ENCODE data around the gene PRDM10.
A peak's percentile ranks its signal among the peaks of the same experiment; 100 is the strongest.
"Not testable (repeated sequence)": the region's sequence is repeated elsewhere in the genome, so short reads cannot be mapped to it uniquely, and the experiment has no call there.

PRDM10 gene, protein sequence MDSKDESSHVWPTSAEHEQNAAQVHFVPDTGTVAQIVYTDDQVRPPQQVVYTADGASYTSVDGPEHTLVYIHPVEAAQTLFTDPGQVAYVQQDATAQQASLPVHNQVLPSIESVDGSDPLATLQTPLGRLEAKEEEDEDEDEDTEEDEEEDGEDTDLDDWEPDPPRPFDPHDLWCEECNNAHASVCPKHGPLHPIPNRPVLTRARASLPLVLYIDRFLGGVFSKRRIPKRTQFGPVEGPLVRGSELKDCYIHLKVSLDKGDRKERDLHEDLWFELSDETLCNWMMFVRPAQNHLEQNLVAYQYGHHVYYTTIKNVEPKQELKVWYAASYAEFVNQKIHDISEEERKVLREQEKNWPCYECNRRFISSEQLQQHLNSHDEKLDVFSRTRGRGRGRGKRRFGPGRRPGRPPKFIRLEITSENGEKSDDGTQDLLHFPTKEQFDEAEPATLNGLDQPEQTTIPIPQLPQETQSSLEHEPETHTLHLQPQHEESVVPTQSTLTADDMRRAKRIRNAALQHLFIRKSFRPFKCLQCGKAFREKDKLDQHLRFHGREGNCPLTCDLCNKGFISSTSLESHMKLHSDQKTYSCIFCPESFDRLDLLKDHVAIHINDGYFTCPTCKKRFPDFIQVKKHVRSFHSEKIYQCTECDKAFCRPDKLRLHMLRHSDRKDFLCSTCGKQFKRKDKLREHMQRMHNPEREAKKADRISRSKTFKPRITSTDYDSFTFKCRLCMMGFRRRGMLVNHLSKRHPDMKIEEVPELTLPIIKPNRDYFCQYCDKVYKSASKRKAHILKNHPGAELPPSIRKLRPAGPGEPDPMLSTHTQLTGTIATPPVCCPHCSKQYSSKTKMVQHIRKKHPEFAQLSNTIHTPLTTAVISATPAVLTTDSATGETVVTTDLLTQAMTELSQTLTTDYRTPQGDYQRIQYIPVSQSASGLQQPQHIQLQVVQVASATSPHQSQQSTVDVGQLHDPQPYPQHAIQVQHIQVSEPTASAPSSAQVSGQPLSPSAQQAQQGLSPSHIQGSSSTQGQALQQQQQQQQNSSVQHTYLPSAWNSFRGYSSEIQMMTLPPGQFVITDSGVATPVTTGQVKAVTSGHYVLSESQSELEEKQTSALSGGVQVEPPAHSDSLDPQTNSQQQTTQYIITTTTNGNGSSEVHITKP

DNA sequence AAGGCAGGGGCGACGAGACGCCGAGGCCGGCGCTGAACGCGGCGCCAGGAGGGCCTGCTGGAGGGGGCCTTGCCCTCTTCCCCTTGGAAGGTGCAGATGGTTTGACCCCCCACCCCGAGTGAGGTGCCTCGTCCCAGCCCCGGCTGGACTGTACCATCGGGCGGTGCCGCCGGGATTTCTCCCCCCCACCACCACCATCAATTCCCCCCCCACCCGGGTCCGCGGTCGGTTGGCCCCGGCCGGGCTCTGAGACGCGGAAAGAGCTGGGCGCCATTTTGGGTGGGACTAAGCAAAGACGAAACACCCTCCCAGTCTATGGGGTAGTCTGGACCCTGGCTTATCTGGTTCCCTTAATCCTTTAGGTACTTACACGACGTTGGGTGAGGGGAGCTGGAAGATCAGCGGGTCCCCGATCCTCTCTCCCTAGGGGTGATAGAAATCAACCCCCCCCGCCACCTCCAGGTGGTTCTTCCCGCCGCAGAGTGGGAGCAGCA, at the start of gene PRDM10:
Gene PRDM10, minus strand, starts transcription at position 484 of the 494 bp plus-strand sequence. CDS start 41,871 bp downstream, outside the sequence.
- peak; percentile 92 for DNase-seq

DNA sequence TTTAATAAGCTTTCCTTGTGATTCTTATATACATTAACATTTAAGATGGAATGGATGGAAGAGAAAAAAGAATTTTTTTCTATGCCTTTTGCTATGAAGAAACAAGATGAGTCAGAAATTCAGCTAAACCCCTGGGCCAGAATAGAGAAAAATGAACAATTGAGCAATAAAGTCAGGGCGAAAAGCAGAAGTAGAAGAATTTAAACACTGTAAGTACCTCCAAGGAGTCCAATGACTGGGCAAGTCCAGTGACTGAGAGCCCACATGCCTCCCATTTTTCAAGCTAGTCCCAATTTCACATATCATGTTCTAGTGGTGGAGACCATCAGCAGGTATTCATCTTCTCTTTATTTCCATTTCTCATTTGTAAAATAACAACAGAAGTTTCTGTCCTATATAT, 48.4 kb upstream of the PRDM10 start:
- no peak for DNase-seq

DNA sequence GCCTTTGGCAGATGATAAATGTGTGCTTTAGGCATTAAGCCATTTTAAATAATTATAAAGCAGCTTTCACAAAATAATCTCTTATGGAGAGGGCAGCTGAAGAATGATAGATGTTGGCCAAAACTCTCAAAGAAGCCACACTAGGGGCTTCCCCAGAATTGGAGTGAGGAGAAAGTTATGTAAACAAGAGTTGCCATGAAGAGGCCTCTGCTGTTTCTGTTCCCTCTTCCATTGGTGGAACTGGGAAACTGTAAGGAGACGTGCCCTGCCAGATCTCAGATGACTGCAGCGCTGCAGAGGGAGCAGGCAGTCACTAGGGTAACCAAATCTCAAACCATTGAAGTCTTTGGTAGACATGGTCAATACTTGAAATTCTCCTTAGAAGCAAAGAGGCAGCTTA, 47.6 kb upstream of the PRDM10 start:
- DNase-seq: no peak

DNA sequence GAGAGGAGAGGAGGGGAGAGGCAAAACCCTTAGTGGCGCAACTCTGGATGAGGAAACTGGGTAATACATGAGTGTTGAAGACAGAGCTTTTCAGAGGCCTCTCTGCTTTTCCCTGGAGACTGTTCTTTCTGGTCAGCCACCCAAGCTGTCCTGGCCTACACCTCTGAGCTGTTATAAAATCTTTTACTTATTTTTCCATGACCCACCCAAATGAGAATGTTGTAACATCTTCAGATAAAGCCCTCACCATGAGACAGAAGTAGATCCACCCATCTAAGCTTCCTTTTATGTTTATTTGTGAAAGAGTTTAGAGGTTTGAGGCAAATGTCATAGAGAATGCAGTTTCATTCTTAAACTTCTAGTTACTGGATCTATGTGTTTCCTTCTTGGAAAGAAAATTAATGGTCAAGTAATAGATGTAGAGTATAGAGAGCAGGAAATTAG, 46.7 kb upstream of the PRDM10 start:
- no peak for DNase-seq

DNA sequence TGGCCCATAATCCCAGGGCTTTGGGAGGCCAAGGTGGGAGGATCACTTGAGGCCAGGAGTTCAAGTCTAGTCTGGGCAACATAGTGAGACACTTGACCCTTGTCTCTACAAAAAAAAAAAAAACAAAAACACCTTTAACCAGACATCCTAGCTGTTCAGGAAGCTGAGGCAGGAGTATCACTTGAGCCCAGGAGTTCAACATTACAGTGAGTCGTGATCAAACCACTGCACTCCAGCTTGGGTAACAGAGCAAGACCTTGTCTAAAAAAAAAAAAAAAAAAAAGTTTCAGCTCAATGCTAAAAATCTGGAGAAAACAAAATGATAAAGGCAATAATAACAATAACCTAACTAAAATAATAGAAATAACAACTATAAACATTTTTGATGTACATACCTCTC, 44.5 kb upstream of the PRDM10 start:
- no peak for DNase-seq

DNA sequence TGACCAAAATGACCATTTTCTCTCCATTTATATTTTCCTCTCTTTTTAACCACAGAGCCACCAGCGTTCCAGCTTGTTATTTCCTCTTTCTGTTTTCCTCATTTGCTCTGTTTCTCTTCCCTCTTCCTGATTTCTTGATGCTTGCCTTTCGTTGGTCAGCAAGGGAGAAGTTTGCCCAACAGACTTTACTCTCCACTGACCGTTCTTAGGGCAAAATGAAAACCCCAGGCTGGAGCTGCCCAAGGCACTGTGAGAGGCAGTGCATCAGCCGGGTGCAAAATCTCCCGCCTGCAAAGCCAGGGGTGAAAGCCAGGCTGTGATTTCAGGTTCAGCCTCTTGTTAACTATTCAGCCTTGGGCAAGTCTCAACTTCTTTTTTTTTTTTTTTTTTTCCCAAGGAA, 40.9 kb upstream of the PRDM10 start:
- DNase-seq: no peak

DNA sequence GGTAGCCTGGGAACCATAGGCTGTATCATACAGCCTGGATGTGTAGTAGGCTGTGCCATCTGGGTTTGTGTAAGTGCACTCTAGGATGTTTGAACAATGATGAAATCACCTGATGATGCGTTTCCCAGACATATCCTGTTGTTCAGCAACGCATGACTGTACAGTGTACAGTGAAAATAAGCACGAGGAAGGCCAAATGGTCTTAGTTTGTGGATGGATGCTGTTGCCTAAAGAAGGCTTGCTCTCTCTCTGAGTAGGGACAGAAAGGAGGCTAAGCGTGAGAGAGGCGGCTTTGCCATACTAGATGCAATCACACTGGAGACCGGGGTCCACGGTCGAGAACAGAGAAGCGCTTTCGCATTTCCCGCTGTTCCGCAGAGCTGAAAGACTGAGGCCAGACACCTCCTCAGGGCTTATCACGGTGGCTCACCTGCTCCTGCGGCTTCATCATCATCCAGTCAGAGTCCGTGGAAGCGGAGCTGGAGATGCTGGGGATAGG, 39.5 kb upstream of the PRDM10 start:
- no peak for DNase-seq

DNA sequence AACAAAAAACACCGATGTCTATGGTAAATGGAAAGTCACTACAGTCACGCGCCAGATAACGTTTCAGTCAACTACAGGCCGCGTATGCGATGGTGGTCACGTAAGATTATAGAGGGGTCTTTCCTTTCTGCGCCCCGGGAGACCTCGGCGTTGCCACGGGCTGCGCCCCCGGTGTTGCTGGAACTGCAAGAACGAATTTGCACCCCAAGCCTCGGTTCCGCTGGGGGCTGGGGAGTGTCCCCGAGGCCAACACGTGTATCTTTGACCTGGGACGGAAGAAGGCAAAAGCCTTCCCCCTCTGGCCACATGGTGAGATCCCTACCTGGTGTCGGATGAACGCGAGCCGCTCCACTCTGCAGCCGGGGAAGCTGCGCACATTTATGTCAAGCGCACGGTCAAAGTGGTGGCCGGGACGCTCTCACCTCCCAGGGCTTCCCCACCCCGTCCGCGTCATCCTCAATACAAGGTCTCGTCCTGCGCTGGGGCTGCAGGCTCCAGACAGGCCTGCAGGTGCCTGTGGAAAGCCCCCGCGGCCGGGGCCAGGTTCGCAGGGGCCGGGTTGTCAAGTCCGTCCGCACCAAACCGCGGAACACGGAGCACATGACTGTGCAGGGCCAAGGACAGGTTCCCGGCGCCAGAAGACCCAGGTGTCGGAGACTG, 37.8 kb upstream of the PRDM10 start:
- DNase-seq: no peak

DNA sequence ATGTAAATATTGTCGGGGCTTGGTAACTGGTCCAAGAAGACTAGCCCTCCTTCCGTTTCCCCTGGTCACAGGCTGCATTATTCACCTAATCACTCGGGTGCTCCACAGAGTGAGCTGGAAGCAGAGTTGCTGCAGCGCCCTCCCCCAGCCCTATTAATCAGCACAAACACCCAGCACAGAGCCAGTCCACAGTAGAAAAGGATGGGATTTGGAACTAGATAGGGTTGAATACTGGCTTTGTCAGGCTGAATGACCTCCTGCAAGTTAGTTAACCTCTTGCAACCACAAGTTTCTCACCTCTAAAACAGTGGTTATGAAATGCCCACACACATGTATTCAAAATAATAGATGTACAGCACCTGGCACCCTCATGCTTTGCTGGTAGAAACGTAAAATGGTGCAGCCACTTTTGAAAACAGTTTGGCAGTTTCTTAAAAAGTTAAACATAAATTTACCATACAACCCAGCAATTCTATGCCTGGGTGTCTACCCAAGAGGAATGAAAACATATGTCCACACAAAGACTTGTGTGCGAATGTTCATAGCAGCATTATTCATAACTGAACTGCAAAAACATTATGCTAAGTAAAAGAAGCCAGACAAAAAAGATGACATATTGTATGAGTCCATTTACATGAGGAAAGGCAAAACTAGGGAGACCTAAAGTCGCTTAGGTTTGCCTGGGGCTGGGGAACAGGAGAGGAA, 35.4 kb upstream of the PRDM10 start:
- no peak for DNase-seq

DNA sequence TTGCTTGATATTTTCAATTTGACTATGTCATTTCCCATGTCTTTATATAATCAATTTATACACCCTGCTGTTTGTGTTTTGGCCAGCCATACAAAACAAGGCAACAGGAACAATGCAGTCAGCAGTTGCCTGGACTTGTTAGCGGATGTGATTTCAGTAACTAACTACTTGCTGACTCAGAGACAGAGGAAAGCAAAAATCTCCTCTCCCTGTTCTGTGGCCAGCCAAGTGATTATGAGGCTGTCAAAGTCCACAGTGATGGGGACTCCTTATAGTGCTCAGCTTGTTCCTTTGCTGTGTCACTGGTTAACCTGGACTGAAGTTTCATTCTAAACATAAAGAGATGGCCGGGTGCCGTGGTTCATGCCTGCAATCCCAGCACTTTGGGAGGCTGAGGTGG, 34.4 kb upstream of the PRDM10 start:
- no peak for DNase-seq

DNA sequence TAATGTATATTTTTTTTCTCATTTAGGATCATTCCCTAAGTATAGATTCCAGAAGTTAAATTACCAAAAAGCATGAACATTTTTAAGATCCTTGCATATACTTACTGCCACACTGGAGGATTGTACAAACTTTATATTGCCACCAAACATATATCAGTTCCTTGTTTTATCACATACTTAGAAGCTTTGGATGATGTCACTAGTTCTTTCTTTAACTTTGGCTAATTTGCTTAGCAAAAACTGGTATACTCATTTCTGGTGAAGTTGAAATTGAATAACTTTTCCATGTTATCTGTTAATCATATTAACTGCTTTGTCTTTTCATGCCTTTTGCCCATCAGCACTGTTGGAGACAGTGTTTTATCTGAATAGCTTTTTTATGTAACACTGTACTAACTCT, 31.6 kb upstream of the PRDM10 start:
- no peak for DNase-seq

DNA sequence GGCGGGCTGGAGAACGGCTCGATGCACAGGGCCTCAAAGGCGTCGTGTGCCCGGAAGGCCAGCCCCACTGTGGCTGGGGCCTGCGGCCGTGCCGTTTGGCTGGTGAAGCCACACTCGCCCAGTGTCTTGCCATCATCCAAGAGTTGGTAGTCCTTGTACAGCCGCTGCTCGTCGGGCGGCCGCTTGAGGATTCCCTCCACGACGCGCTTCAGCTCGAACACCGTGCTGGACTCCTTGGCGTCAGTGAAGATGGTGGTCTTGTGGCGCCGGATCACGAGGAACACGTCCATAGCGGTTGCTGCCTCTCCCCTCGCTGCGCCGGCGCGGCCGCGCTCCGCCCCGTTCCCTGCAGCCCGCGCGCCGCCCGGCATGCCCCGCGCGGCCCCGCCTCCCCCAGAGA, 30.3 kb upstream of the PRDM10 start:
- DNase-seq: no peak

DNA sequence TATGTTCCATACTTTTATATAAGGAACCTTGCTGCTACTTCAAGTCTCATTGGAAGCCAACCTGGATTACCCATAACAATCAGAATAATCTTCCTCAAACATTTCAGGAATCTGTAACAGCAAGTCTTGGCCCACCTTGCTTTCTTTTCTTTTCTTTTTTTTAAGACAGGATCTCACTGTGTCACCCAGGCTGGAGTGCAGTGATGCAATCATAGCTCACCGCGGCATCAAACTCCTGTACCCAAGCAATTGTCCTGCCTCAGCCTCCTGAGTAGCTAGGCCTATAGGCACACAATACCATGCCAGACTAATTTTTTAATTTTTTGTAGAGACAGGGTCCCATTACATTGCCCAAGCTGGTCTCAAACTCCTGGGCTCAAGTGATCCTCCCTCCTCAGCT, 29.3 kb upstream of the PRDM10 start:
- DNase-seq: no peak

DNA sequence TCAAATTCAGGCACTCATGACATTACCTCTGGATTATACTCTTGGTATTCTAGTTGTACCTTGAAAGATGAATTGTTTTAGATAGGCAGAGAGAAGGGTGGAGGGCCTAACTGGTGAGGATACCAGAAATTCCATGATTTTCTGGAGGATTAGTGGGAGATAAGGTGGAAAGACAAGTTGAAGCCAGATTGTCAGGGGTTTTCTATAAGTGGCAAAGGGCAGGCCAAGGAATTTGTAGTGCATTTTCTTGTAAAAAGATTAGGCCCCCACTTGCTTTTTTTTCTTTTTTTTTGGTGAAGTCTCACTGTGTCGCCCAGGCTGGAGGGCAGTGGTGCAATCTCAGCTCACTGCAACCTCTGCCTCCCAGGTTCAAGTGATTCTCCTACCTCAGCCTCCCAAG, 28.4 kb upstream of the PRDM10 start:
- no peak for DNase-seq

DNA sequence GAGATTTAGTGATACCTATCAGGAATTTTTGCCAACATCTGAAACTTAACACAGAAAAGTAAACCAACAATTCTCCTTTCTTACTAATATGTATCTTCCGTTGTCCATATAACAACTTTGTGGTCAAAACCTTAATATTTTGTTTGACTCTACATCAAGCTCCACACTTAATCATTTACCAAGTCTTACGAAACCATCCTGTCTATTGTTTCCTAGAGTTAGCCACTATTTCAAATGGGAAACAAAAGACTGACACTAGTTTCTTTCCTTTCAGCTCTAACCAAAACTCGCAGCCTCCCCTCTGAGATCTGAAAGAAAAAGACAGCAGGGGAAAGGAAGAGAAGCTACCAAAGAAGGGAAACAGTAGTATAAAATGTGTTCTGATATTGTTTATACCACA, 26.5 kb upstream of the PRDM10 start:
- DNase-seq: no peak

DNA sequence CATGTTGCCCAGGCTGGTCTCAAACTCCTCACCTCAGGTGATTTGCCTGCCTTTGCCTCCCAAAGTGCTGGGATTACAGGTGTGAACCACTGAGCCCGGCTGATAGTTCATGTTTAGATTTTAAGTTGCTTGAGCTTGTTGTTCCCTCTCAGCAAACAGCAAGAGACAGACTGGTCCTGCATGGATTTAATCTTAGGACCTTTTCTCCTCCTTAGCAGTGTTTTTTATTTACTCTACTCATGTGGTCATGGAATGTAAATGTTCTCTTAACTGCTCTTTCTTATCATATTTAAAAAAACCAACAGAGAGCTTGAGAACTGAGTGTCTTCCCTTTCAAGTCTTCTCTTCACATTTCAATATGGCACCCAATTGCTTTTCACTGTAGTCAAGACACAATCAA, 22.7 kb upstream of the PRDM10 start:
- DNase-seq: no peak

DNA sequence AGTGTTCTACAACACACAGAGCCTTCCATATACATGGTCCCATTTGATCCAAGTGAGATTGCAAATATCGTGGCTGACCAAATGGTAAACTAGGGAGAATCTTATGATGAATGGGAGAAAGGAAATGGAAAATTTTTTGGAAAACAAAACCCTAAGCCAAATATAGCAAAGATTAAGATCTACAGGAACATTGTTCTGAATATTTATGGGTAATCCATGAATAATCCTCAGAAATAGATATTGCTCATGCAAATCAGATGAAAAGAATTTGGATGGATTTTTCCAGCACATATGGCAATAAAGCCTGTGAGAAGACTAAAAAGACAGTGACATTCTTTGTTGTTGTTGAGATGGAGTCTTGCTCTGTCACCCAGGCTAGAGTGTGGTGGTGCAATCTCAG, 21.7 kb upstream of the PRDM10 start:
- no peak for DNase-seq

DNA sequence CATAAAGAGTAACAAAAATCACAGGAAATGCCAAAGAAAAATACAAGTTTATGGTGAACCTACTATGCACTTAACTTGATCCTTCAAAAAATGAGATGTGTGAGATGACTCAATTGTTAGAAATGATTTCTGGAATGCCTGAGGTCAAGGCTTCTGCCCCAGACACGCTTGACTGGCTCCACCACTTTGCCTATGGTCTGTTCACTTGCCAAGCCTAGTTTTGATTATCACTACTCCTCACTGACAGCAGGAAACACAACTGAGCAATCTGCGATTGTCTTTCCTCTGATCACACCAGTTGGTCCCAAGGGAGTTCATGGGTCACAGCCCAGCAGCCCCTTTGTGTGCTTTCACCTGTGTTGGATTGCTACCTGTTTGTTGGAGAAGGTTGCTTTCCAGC, 20.6 kb upstream of the PRDM10 start:
- DNase-seq: no peak

DNA sequence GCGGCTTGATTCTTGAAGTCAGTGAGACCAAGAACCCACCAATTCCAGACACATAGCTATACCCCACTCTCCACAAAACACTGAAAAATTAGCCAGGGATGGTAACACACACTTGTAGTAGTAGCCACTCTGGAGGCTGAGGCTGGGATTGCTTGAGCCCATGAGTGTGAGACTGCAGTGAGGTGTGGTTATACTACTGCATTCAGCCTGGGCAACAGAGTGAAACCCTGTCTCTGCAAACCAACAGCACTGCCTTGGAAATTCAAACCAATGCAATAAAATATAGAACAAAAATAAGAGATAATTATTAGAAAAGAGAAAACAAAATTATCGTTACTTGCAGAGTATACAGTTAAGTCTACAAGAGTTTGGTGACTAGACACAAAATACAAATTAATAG, 20.2 kb upstream of the PRDM10 start:
- DNase-seq: no peak

DNA sequence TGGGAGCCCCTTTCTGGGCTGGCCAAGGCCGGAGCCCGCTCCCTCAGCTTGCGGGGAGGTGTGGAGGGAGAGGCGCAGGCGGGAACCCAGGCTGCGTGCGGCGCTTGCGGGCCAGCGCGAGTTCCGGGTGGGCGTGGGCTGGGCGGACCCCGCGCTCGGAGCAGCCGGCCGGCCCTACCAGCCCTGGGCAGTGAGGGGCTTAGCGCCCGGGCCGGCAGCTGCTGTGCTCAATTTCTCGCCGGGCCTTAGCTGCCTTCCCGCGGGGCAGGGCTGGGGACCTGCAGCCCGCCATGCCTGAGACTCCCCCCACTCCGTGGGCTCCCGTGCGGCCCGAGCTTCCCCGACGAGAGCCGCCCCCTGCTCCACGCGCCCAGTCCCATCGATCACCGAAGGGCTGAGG, 19.0 kb upstream of the PRDM10 start:
- not testable (repeated sequence) for DNase-seq

DNA sequence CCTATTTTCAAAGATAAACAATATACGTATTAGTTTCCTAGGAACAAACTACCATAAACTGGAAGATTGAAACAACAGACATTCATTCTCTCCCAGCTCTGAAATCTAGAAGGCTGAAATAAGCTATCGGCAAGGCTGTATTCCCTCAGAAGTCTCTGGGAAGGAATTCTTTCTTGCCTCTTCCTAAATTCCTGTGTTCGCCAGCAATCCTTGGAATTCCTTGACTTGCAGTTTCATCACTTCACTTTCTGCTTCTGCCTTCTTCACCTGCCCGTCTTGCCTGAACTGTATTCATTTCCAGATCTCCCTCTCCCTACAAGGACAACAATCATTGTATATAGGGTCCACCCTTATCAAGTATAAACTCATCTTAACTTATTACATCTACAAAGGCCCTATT, 17.7 kb upstream of the PRDM10 start:
- DNase-seq: no peak

DNA sequence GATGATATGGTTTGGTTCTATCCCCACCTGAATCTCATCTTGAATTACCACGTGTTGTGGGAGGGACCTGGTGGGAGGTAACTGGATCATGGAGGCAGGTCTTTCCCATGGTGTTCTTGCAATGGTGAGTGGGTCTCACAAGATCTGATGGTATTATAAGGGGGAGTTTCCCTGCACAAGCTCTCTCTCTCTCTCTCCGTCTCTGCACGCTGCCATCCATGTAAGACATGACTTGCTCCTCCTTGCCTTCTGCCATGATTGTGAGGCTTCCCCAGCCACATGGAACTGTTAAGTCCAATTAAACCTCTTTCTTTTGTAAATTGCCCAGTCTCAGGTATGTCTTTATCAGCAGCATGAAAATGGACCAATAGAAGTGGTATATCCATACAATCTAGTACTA, 13.2 kb upstream of the PRDM10 start:
- not testable (repeated sequence) for DNase-seq

All from activated CD4-positive, alpha-beta T cell treated with anti-CD3 and anti-CD28 coated beads, Interleukin-10, Interleukin-2, amounts not matched to agents 100 ng/mL and 50 ng/mL, durations not matched to agents 16 hours and 8 hours (primary cell).